Spinal cord (tissue), 10 donors: ENCODE data around the gene GALNT9. TPM values are rescaled to one million over a fixed set of nuclear protein-coding genes. Genes with fewer than 3 reads are reported as not detected.

Source experiments
- DNase-seq, 6 donors: peaks; one replicate each; pipeline versions ENCODE4 v3.0.0 to v3.0.0-alpha.2; 2013 to 2015; ENCODE audit warnings: low spot score in 6 of 6, low read depth in 4 of 6
- H3K27ac ChIP-seq: one replicate; pipeline ENCODE4 v1.5.1; 2013; ENCODE audit warnings: low read depth, low read length, control low read depth
- H3K27me3 ChIP-seq: one replicate; pipeline ENCODE4 v1.6.1; 2013; ENCODE audit warnings: low read length; ENCODE audit not compliant: control insufficient read depth, insufficient read depth
- H3K36me3 ChIP-seq: one replicate; pipeline ENCODE4 v1.6.1; 2013; ENCODE audit warnings: low read length; ENCODE audit not compliant: control insufficient read depth, insufficient read depth
- H3K4me1 ChIP-seq: one replicate; pipeline ENCODE4 v1.6.1; 2013; ENCODE audit warnings: low read length; ENCODE audit not compliant: control insufficient read depth, insufficient read depth
- H3K4me3 ChIP-seq: one replicate; pipeline ENCODE4 v1.5.1; 2013; ENCODE audit warnings: low read depth, low read length, control low read depth
- H3K9me3 ChIP-seq: one replicate; pipeline ENCODE4 v1.6.1; 2013; ENCODE audit warnings: low read length; ENCODE audit not compliant: control insufficient read depth, insufficient read depth
- WGBS: methylation state at CpG from one replicate; pipeline ENCODE4 v1.1.5; 2013; ENCODE audit warnings: missing lambda C conversion rate; ENCODE audit not compliant: insufficient coverage; 5-methylcytosine and 5-hydroxymethylcytosine counted together
- polyA plus RNA-seq, 2 donors: library from polyadenylated mRNA; unstranded; fragments of 120-200 nt; gene quantifications; one replicate each; pipeline ENCODE4 v1.2.1, GENCODE V29; 2013; ENCODE audit not compliant: insufficient read length in 2 of 2
- total RNA-seq, 2 donors: library from RNA; depleted of rRNA in 1 of 2; stranded (reverse); fragments of 120-200 nt in 1 of 2; fragments of >200 nt in 1 of 2; gene quantifications; one replicate each; pipeline versions ENCODE4 v1.2.3 to v1.2.4, GENCODE V29; 2013 to 2014
- donor health status: healthy.

GALNT9 gene
- total and polyA plus RNA-seq, 4 donors = 9.5 to 36.0 (median 27.1) TPM

- DNase-seq = no peak
- Histone ChIP-seq H3K4me3 (no peak overlapping the region), H3K27ac (no peak overlapping the region), H3K4me1 (peaks cover 35% of the 10 kb centered on the region), H3K36me3 (peaks cover 36% of the 10 kb centered on the region), H3K9me3 (no peaks in the 10 kb centered on the region), H3K27me3 (peaks cover 17% of the 10 kb centered on the region)
- 82% methylated on average over 22 of the region's 23 CpGs for WGBS
Observed at GRCh38 chr12:132282031-132282949, 47.1 kb downstream of the GALNT9 start.

- no peaks in the 10 kb centered on the region for H3K9me3 ChIP-seq
- H3K4me1 ChIP-seq = peaks cover 36% of the 10 kb centered on the region
- no peak overlapping the region for H3K27ac ChIP-seq
- H3K36me3 ChIP-seq = peaks cover 34% of the 10 kb centered on the region
- DNase-seq = no peak
- no peak overlapping the region for H3K4me3 ChIP-seq
- peaks cover 10% of the 10 kb centered on the region for H3K27me3 ChIP-seq
- 72% methylated on average over 17 of the region's 19 CpGs for WGBS
Observed at GRCh38 chr12:132281038-132281437, 48.4 kb downstream of the GALNT9 start.

- Histone ChIP-seq H3K27me3 (peaks cover 6% of the 10 kb centered on the region), H3K9me3 (no peaks in the 10 kb centered on the region), H3K36me3 (peaks cover 27% of the 10 kb centered on the region), H3K4me3 (no peak overlapping the region), H3K4me1 (peaks cover 36% of the 10 kb centered on the region), H3K27ac (no peak overlapping the region)
- WGBS = 41% methylated on average over 9 of the region's 12 CpGs
- no peak for DNase-seq
Observed at GRCh38 chr12:132280406-132280805, 49.0 kb downstream of the GALNT9 start.

GRCh38 chr12:132279930-132280329 lies 49.5 kb downstream of the GALNT9 start:
- H3K36me3 ChIP-seq = peaks cover 23% of the 10 kb centered on the region
- WGBS = 79% methylated on average over 2 of the region's 2 CpGs
- H3K27ac ChIP-seq = no peak overlapping the region
- H3K4me1 ChIP-seq = peaks cover 36% of the 10 kb centered on the region
- no peaks in the 10 kb centered on the region for H3K9me3 ChIP-seq
- DNase-seq = no peak
- no peak overlapping the region for H3K4me3 ChIP-seq
- H3K27me3 ChIP-seq = peaks cover 4% of the 10 kb centered on the region

GRCh38 chr12:132279184-132279889 lies 50.1 kb downstream of the GALNT9 start:
- no peaks in the 10 kb centered on the region for H3K9me3 ChIP-seq
- no peak overlapping the region for H3K4me3 ChIP-seq
- H3K36me3 ChIP-seq = peaks cover 19% of the 10 kb centered on the region
- H3K4me1 ChIP-seq = peaks cover 31% of the 10 kb centered on the region
- DNase-seq = no peak
- H3K27me3 ChIP-seq = no peaks in the 10 kb centered on the region
- 67% methylated on average over 15 of the region's 18 CpGs for WGBS
- H3K27ac ChIP-seq = no peak overlapping the region

- WGBS = 82% methylated on average over 33 of the region's 38 CpGs
- H3K4me3 ChIP-seq = no peak overlapping the region
- H3K27me3 ChIP-seq = no peaks in the 10 kb centered on the region
- no peaks in the 10 kb centered on the region for H3K9me3 ChIP-seq
- H3K4me1 ChIP-seq = peaks cover 36% of the 10 kb centered on the region
- DNase-seq = no peak
- H3K36me3 ChIP-seq = peaks cover 23% of the 10 kb centered on the region
- H3K27ac ChIP-seq = no peak overlapping the region
Observed at GRCh38 chr12:132278401-132279183, 50.8 kb downstream of the GALNT9 start.

GRCh38 chr12:132277949-132278348 lies 51.4 kb downstream of the GALNT9 start:
- H3K4me1 ChIP-seq = peaks cover 36% of the 10 kb centered on the region

GRCh38 chr12:132277374-132277941 lies 51.9 kb downstream of the GALNT9 start:
- no peak for DNase-seq
- Histone ChIP-seq H3K9me3 (no peaks in the 10 kb centered on the region), H3K4me1 (peaks cover 36% of the 10 kb centered on the region), H3K27me3 (no peaks in the 10 kb centered on the region), H3K4me3 (no peak overlapping the region), H3K36me3 (peaks cover 15% of the 10 kb centered on the region), H3K27ac (no peak overlapping the region)
- 68% methylated on average over 23 of the region's 31 CpGs for WGBS

More at GRCh38 chr12:132277949-132278348, 51.4 kb downstream of the GALNT9 start:
- no peaks in the 10 kb centered on the region for H3K27me3 ChIP-seq
- no peaks in the 10 kb centered on the region for H3K9me3 ChIP-seq
- no peak overlapping the region for H3K4me3 ChIP-seq
- no peak overlapping the region for H3K27ac ChIP-seq
- DNase-seq = no peak
- no CpG with 5 or more reads among the region's 12 CpGs for WGBS
- peaks cover 16% of the 10 kb centered on the region for H3K36me3 ChIP-seq

GRCh38 chr12:132276827-132277373 lies 52.5 kb downstream of the GALNT9 start:
- no peak overlapping the region for H3K27ac ChIP-seq
- H3K4me1 ChIP-seq = peaks cover 36% of the 10 kb centered on the region

More at GRCh38 chr12:132276827-132277373, 52.5 kb downstream of the GALNT9 start:
- Histone ChIP-seq H3K36me3 (peaks cover 15% of the 10 kb centered on the region), H3K4me3 (no peak overlapping the region), H3K9me3 (no peaks in the 10 kb centered on the region), H3K27me3 (no peaks in the 10 kb centered on the region)
- WGBS = 47% methylated on average over 12 of the region's 12 CpGs
- no peak for DNase-seq
